ENCODE measurements around the gene MEF2D. TPM values are rescaled to one million over a fixed set of nuclear protein-coding genes. Genes with fewer than 3 reads are reported as not detected.

Gene MEF2D
- total and polyA plus RNA-seq, 2 donors (not counting 1 experiment from before 2014, with no cell fraction given) = 65.6 to 128 TPM

DNA sequence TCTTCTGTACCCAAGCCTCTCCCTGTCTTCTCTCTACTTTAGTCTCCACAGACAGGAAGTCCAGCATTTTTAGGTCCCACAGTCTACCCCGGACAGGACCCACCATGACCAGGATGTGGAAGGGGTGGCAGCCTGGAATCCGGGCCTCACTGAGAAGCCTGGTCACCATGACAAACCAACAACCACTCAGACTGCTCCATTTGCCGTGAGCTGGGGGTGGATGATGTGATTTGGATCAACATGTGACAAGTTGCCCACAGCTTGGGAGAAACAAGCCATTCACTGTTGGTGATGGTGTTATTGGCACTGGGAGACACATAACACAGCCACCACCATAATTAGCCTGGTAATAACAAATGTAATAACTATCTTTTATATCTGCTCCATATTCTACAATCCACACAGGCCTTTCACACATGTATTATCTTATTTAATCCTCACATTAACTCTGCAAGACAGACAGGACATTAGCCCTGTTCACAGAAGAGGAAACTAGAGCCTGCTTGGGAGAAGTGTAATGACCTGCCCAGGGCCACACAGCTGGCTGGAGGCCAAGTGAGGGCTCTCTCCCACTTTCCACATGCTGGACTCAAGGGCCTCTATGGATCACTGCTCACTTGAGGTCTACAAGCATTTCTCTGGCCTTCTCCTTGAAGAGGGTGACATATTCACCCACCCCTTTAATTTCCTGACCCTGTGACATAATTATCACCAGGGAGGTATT, 22.9 kb downstream of the MEF2D start:
- TF ChIP-seq EZH2 (IDR thresholded peaks at IDR 0.05; ENCODE audit: borderline replicate concordance, insufficient read depth, low read depth, low read length, poor library complexity, severe bottlenecking) = no peak
- TF ChIP-seq, protein P1, sequence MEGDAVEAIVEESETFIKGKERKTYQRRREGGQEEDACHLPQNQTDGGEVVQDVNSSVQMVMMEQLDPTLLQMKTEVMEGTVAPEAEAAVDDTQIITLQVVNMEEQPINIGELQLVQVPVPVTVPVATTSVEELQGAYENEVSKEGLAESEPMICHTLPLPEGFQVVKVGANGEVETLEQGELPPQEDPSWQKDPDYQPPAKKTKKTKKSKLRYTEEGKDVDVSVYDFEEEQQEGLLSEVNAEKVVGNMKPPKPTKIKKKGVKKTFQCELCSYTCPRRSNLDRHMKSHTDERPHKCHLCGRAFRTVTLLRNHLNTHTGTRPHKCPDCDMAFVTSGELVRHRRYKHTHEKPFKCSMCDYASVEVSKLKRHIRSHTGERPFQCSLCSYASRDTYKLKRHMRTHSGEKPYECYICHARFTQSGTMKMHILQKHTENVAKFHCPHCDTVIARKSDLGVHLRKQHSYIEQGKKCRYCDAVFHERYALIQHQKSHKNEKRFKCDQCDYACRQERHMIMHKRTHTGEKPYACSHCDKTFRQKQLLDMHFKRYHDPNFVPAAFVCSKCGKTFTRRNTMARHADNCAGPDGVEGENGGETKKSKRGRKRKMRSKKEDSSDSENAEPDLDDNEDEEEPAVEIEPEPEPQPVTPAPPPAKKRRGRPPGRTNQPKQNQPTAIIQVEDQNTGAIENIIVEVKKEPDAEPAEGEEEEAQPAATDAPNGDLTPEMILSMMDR (IDR thresholded peaks at IDR 0.05) = no peak
- H3K27me3 Mint-ChIP-seq = no peaks in the 10 kb centered on the region
- ATAC-seq (ENCODE audit: low read depth) (no peak), DNase-seq (no peak)
- Histone ChIP-seq H3K4me1 (ENCODE audit: control insufficient read depth in 2 of 2, insufficient read depth in 2 of 2, low read length in 2 of 2) (peaks cover 16 to 29% of the 10 kb centered on the region in 2 donors), H4K20me1 (ENCODE audit: control insufficient read depth, insufficient read depth, low read length, poor library complexity, severe bottlenecking) (peaks cover 82% of the 10 kb centered on the region), H3K9me3 (ENCODE audit: control extremely low read depth in 1 of 3, control insufficient read depth in 2 of 3, insufficient read depth in 1 of 3, low read length in 2 of 3) (no peaks in the 10 kb centered on the region), H3K27ac (ENCODE audit: low read length in 2 of 2) (no peak overlapping the region), H3K36me3 (replicated peaks in 1 of 2; ENCODE audit: control extremely low read depth in 1 of 2, control insufficient read depth in 1 of 2, extremely low read depth in 1 of 2, insufficient read depth in 2 of 2, low read length in 1 of 2) (peaks cover 7 to 96% of the 10 kb centered on the region in 2 experiments), H2AFZ (ENCODE audit: insufficient read depth, low read depth, low read length, poor library complexity, severe bottlenecking) (no peak overlapping the region), H3K4me3 (ENCODE audit: control extremely low read depth in 1 of 5, extremely low read depth in 1 of 5, insufficient read depth in 1 of 5, low read depth in 2 of 5, low read length in 4 of 5) (no peak overlapping the region), H3K4me2 (replicated peaks; ENCODE audit: low read depth, low read length, poor library complexity, severe bottlenecking) (no peak overlapping the region), H3K27me3 (replicated peaks in 1 of 4; ENCODE audit: control extremely low read depth in 1 of 4, control insufficient read depth in 3 of 4, insufficient read depth in 4 of 4, low read length in 3 of 4) (no peaks in the 10 kb centered on the region), H3K79me2 (ENCODE audit: control insufficient read depth, insufficient read depth, low read length) (peaks cover 71% of the 10 kb centered on the region), H3K9ac (ENCODE audit: low read length) (no peak overlapping the region)
- no peaks in the 10 kb centered on the region for H3K9me3 Mint-ChIP-seq (ENCODE audit: insufficient read depth)
- H3K4me3 Mint-ChIP-seq = no peak overlapping the region
- H3K4me1 Mint-ChIP-seq = peaks cover 30% of the 10 kb centered on the region
- H3K27ac Mint-ChIP-seq = no peak overlapping the region
- WGBS (ENCODE audit: insufficient coverage) = no CpG with 5 or more reads among the region's 3 CpGs
- POLR2A ChIA-PET = no interaction called here
- CTCF ChIA-PET = interaction anchor here (0.6 to 1.3 kb wide), 7 partner anchors 10 to 144 kb away, joined by 3 to 5 read pairs (median 3); no protein-coding TSS in a partner anchor
- intact Hi-C loops (cut with micrococcal nuclease) = no loop called here
